GM12864 (cell line): ENCODE measurements around the gene PAX7.

Experiments
- DNase-seq: peaks from one replicate; pipeline ENCODE4 v3.0.0-alpha.2; 2011; ENCODE audit warnings: low read depth
- H3K4me3 ChIP-seq: 2 replicates; pipeline ENCODE4 v1.5.1; 2011; ENCODE audit warnings: mild to moderate bottlenecking, low read depth, low read length, control low read depth
- TF ChIP-seq, protein P1 (sequence below): IDR thresholded peaks from 2 replicates; pipeline ENCODE4 v1.5.1; 2011; ENCODE audit warnings: low read depth, mild to moderate bottlenecking, moderate library complexity, low read length, control low read depth, inconsistent platforms; ENCODE audit errors: missing control alignments

PAX7 gene

DNA sequence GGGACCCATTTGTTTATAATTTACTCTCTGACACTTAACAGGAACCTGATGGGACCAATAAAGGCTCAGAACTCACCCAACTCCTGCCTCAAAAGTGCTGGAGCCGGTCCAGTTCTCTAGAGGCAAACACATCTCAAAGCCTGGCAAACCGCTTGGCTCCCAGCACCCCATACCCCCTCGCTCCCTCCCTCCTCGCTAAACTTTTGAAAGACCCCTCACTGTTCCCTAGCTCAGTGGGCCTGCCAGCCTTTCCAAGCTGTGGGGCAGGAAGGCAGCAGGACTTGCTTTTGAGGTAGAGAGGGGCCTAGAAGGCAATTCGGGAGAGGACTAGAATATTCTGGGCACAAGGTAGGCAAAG, 40.2 kb downstream of the PAX7 start:
- TF ChIP-seq, protein P1, sequence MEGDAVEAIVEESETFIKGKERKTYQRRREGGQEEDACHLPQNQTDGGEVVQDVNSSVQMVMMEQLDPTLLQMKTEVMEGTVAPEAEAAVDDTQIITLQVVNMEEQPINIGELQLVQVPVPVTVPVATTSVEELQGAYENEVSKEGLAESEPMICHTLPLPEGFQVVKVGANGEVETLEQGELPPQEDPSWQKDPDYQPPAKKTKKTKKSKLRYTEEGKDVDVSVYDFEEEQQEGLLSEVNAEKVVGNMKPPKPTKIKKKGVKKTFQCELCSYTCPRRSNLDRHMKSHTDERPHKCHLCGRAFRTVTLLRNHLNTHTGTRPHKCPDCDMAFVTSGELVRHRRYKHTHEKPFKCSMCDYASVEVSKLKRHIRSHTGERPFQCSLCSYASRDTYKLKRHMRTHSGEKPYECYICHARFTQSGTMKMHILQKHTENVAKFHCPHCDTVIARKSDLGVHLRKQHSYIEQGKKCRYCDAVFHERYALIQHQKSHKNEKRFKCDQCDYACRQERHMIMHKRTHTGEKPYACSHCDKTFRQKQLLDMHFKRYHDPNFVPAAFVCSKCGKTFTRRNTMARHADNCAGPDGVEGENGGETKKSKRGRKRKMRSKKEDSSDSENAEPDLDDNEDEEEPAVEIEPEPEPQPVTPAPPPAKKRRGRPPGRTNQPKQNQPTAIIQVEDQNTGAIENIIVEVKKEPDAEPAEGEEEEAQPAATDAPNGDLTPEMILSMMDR = no peak
- H3K4me3 ChIP-seq = no peak overlapping the region
- no peak for DNase-seq

DNA sequence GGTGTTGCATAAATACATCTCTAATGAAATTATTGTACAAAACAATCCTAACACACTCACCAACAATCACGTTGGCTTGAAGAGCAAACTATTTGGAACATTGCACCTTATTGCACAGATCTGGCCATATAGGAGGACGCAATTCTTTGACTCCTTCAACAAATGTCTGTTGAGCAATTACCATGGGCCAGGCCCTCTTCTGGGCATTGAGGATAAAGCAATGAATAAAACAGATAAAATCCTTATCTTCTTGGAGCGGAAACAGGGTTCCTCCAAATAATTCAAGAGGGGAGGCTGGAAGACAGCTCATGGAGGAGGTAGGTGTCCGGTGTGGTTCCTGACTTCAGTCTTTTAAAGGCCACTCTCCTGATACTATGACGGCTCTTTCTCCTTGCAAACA, 43.3 kb downstream of the PAX7 start:
- DNase-seq = no peak
- TF ChIP-seq, protein P1 = no peak
- no peak overlapping the region for H3K4me3 ChIP-seq

DNA sequence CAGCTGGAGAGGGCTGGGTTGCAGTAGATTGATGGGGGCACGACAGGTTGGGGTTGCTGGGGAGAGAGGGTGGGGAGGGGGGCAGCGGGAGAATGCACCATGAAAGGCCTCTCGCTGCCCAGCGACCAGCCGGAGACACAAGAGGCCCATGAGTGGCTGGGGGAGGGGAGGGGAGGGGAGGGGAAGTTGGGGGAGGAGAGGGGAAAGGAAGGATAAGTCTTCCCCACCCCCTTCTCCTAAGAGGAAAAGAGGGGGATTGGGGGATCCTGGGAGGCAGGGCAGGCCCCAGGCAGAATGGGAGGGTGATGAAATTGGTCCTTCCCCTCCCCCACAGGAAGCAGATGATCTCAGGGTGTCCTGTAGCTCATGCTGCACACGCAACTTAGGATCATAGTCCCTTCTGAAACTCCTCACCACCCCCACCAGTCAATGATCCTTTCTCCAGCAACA, 45.7 kb downstream of the PAX7 start:
- TF ChIP-seq, protein P1 = no peak
- no peak for DNase-seq
- H3K4me3 ChIP-seq = no peak overlapping the region

DNA sequence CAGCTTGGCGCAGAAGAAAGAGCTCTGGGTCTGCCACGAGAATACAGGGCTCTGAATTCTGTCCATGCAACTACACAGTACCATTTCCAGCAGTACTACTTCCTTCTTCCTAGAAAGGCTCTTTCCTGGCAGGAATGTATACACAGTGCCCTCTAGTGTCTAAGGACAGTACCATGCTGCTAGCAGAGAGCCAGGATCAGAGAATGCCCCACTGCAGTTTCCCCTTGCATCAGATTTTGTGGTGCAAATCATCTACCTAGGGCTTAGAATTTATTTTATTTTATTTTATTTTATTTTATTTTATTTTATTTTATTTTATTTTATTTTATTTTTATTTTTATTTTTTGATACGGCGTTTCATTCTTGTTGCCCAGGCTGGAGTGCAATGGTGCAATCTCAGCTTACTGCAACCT, 50.8 kb downstream of the PAX7 start:
- TF ChIP-seq, protein P1 = peak; percentile 74
- DNase-seq = no peak
- no peak overlapping the region for H3K4me3 ChIP-seq

DNA sequence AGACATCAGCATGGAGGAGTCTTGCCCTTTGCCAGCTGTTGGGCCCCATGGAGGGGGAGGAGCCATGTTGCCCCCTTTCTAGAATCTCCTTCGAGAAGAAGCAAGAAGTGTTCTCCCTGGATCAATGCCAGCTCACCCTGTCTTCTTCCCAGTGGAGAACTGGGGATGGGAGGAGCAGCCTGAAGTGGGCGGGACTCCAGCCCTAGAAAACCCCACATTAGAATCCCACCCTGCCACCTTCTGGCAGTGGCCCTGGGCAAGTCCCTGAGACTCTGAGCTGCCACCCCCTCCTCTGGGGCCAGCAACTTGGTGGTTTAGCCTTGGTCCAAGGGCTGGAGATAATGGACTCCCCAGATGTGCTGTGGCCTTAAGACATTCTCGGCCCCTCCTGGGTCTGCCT, 51.7 kb downstream of the PAX7 start:
- no peak overlapping the region for H3K4me3 ChIP-seq
- no peak for DNase-seq
- TF ChIP-seq, protein P1 = no peak

DNA sequence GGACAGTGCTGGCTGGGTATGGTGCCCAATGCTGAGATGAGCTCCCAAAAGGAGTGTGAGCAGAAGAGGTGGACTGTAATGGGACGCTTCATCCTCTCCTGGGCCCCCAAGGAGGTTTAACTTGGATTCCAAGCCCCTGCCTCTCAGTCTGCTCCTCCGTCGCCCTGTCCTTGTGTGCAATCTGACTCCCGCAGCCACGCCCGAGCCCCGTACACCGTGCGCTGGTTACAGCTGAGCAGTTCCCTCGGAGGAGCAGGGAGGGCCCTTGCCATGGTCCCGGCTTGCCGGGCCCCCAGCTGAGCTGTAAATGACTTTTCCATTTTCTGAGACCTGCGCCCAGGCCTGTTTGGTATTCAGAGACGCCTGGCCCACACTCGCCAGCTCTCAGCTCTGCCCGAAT, 53.7 kb downstream of the PAX7 start:
- no peak overlapping the region for H3K4me3 ChIP-seq
- TF ChIP-seq, protein P1 = no peak
- DNase-seq = no peak

DNA sequence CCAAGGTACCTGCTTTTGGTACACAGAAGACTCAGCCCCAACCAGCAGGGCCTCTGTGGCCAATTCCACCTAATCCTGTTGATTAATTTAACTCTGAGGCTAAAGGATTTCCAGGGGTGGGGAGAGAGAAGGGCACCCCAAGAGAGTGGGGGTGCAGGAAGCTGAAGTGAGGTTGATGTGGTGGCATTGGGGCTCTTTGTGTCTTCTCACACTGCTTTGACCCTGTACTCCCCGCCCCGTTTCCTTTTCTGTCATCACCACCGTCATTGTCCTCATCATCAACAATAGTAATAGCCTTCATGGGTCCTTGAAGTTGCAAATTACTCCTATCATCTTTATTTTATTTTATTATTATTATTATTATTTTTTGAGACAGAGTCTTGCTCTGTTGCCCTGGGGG, 55.9 kb downstream of the PAX7 start:
- DNase-seq = no peak
- TF ChIP-seq, protein P1 = no peak
- no peak overlapping the region for H3K4me3 ChIP-seq
